RWPE1 (cell line): Measurements from ENCODE around the gene NRF1.
A peak's percentile ranks its signal among the peaks of the same experiment; 100 is the strongest.
"Not testable (repeated sequence)": the region's sequence is repeated elsewhere in the genome, so short reads cannot be mapped to it uniquely, and the experiment has no call there.

Experiments
- CTCF ChIA-PET: fragments of 350-600 bp; sonication (Branson Sonifier 250); formaldehyde crosslinking; extraction: SDS; loops from one replicate; lab custom pipeline; 2021; lab: Yijun Ruan, JAX
- POLR2A ChIA-PET: fragments of 400-600 bp; formaldehyde crosslinking; extraction: SDS; loops from one replicate; lab custom pipeline; 2020; ENCODE audit warnings: antibody characterized with exemption; ENCODE audit not compliant: low non-redundant PET; lab: Yijun Ruan, JAX
- DNase-seq: peaks from one replicate; pipeline ENCODE4 v3.0.0; 2012; ENCODE audit warnings: low spot score
- H3K27ac ChIP-seq: fragments of 450-650 bp; 2 replicates; pipeline ENCODE4 v1.5.1; 2017
- TF ChIP-seq, protein P1 (sequence below): fragments of 450-650 bp; conservative IDR thresholded peaks from 2 replicates; pipeline ENCODE4 v1.5.1; 2017; ENCODE audit warnings: low read depth, mild to moderate bottlenecking

Gene NRF1

DNA sequence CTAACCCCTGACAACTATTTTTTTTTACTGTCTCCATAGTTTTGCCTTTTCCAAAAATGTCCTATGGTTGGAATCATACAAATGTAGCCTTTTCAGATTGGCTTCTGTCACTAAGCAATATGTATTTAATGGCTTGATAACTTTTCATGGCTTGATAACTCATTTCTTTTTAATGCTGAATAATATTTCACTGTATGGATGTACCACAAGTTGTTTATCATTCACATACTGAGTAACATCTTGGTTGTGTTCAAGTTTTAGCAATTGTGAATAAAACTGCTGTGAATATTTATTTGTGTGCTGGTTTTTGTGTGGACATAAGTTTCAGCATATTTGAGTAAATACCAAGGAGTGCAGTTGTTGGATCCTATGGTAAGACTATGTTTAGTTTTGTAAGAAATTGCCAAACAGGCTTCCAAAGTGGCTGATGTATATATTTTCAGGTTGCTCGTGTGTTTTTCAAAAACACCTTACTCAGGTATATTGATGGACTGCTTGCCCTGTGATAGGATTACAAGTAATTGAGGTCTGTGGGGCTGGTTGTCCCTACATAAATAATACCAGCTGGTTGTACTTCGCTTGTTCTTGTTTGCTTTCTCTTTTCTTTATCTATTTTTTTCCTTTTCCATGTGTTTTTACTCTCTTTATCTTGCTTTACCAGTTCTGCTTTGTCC, 23.0 kb downstream of the NRF1 start:
- POLR2A ChIA-PET = no interaction called here
- TF ChIP-seq, protein P1, sequence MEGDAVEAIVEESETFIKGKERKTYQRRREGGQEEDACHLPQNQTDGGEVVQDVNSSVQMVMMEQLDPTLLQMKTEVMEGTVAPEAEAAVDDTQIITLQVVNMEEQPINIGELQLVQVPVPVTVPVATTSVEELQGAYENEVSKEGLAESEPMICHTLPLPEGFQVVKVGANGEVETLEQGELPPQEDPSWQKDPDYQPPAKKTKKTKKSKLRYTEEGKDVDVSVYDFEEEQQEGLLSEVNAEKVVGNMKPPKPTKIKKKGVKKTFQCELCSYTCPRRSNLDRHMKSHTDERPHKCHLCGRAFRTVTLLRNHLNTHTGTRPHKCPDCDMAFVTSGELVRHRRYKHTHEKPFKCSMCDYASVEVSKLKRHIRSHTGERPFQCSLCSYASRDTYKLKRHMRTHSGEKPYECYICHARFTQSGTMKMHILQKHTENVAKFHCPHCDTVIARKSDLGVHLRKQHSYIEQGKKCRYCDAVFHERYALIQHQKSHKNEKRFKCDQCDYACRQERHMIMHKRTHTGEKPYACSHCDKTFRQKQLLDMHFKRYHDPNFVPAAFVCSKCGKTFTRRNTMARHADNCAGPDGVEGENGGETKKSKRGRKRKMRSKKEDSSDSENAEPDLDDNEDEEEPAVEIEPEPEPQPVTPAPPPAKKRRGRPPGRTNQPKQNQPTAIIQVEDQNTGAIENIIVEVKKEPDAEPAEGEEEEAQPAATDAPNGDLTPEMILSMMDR = no peak
- CTCF ChIA-PET = interaction anchor here (0.9 kb wide), 1 partner anchor 267 kb away, joined by 4 read pairs; no protein-coding TSS in a partner anchor
- no peak for DNase-seq
- no peak overlapping the region for H3K27ac ChIP-seq

GRCh38 chr7:129635300-129636029, 23.9 kb downstream of the NRF1 start:
- H3K27ac ChIP-seq = no peak overlapping the region
- DNase-seq = peak; percentile 53
- CTCF ChIA-PET = interaction anchor here (0.9 kb wide), 1 partner anchor 268 kb away, joined by 4 read pairs; no protein-coding TSS in a partner anchor
- POLR2A ChIA-PET = no interaction called here
- TF ChIP-seq, protein P1 = peak; percentile 96

- DNase-seq, POLR2A ChIA-PET, H3K27ac ChIP-seq: not testable (repeated sequence)
- CTCF ChIA-PET = interaction anchor here (1.0 kb wide), 1 partner anchor 134 kb away, joined by 5 read pairs; the partner anchor contains the start of gene SMKR1
These were observed 24.6 kb downstream of the NRF1 start for GRCh38 chr7:129636030-129636550.

DNA sequence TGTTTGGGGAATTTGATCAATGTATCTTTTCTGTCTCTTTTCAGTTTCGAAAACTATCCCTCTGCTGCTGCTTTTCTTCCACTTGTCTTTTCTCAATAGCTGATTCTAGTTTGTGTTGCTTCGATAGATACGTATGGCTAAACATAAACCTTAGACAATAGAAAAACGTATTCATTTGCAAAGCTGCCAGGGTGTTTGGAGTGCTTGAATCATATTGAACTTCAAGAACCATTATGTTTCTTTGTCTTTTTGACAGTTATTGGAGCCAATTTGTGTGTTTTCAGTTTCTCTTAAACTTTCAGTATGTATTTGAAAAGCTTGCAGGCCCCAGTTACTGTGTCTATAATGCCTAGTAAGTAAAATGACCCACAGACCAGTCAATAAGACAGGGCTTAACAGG, 25.1 kb downstream of the NRF1 start:
- CTCF ChIA-PET = interaction anchor here (1.0 kb wide), 1 partner anchor 135 kb away, joined by 5 read pairs; the partner anchor contains the start of gene SMKR1
- no peak for DNase-seq
- POLR2A ChIA-PET = no interaction called here
- TF ChIP-seq, protein P1 = no peak
- no peak overlapping the region for H3K27ac ChIP-seq

DNA sequence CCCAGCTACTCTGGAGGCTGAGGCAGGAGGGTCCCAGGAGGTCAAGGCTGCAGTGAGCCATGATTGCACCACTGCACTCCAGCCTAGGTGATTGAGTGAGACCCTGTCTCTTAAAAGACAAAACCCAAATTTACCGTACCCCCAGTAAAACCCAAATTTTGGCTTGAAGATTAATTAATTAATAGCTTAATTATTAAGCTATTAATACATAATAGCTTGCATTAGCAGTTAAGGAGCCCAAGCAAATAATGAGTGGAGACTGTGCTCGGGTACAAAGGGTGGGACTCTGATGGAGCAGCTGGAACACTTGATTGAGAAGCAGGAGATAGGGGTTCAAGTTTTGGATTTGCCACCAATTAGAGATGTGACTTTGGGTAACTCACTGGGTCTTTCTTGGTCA, 28.9 kb downstream of the NRF1 start:
- no peak overlapping the region for H3K27ac ChIP-seq
- POLR2A ChIA-PET = no interaction called here
- CTCF ChIA-PET = interaction anchor here (0.6 kb wide), 1 partner anchor 269 kb away, joined by 4 read pairs; no protein-coding TSS in a partner anchor
- TF ChIP-seq, protein P1 = no peak
- DNase-seq = no peak

DNA sequence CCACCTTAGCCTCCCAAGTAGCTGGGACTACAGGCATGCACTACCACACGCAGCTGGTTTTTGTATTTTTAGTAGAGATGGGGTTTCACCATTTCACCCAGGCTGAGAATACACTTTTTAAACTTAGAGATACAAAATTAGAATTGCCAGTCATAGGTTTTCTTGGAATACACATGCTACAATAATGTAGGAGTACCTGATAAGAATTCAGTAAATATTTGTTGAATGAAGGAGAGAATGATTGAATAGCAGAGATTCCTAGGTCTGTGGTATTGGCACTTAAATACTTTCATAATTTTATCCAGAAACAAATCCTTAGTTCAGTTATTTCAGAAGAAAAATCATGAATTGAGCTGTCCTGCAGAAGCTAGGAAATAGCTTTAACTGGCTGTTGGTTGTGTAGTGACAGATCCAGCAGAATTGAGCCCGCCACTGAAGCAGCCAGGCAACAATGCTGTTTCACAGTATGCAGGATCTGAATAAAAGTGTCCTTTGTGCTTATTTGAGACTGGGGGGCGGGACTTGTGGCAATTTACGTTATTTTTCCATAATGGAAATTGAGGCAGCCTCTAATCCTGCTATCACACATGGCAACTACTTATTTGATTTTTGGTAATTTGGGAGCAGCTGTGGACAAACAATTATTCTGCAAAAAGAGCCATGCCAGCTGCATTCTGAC, 31.5 kb downstream of the NRF1 start:
- POLR2A ChIA-PET = no interaction called here
- no peak for DNase-seq
- TF ChIP-seq, protein P1 = no peak
- H3K27ac ChIP-seq = no peak overlapping the region
- CTCF ChIA-PET = no interaction called here
